ENCODE measurements around the gene PRR12. TPM values are rescaled to one million over a fixed set of nuclear protein-coding genes. Genes with fewer than 3 reads are reported as not detected.

PRR12 gene
- total RNA-seq, 1 experiment from 2014 or later, result 3.0 TPM

DNA sequence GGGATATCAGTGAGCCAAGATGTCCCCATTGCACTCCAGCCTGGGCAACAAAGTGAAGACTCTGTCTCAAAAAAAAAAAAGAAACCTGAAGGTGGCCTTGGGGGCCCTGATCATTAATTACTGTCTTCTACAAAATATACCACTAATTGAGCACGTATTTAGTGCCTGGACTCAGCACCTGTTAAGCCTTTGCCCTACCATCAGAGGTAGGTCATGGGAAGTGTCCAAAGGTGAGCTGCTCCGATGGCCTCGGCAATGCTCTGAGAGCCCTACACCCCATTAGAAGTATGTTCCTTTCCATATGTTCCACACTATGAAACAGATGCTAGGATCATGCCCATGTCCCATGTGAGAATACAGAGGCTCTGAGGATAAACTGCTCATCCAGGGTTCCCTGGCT is 31.5 kb upstream of the PRR12 start:
- in situ Hi-C loops (cut with HindIII; ENCODE audit: low sequenced_read_pairs), result no loop called here
- no peak for DNase-seq (ENCODE audit: low spot score)

DNA sequence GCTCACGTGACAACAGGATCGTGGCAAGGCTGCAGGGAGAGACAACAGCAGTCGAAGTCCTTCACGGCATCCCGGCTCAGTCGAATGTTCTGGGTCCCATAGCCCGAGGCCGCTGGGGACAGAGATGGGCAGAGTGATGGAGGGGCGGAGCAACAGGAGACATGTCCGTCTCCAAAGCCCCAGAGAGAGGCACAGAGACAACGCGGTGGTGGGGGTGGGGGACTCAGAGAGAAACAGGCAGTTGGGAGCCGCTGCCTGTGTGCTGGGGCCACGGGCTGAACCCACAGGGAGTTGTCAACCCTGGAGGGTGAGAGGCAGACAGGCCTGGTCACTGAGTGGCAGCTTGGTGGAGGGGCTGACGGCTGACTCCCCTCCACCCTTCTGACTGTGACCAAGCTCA is 31.1 kb upstream of the PRR12 start:
- DNase-seq (ENCODE audit: low spot score), result no peak
- in situ Hi-C loops (cut with HindIII; ENCODE audit: low sequenced_read_pairs), result loop anchor here (5.0 kb wide), 1 partner anchor 48 kb away; the partner anchor contains the start of gene FCGRT

DNA sequence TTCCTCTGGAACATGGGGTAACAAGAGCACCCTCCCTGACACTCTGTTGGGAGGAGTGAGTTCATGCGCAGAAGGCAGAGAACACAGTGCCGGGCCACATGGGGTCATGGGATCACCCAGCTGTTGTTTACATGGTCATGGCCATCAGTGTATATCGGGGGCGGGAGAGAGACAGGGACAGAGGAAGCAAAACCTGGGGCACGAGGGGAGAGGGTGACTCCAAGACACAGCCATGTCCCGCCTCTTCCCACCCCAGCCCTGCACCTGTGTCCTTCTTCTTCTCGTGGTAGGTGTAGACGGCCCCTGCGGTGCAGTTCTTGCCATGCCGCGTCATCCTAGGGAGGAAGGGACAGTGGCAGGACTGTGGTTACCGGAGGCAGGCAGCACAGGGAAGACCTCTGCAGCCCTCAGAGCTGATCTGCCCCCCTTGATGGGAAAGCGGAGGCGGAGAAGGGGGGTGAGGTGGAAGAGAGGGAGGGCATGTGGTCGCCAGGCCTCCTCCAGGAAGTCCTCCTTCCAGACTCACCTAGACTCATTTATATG is 30.6 kb upstream of the PRR12 start:
- in situ Hi-C loops (cut with HindIII; ENCODE audit: low sequenced_read_pairs), result loop anchor here (5.0 kb wide), 1 partner anchor 48 kb away; the partner anchor contains the start of gene FCGRT
- DNase-seq (ENCODE audit: low spot score), result no peak

DNA sequence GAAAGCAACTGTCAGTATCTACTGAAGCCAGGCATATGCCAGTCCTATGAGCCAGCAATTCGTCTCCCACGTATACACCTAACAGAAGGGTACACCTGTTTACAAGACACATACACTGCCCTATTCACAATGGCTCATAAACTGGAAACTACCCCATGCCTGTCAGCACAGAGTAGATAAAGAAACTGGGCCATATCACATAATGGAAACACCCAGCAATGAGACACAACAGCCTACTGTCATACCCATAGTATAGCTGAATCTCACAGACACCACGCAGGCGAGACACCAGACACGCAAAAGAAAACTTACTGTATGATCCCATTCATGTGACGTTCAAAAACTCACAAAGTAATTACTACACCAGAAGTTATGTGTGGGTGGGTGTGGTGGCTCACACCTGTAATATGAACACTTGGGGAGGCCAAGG is 26.4 kb upstream of the PRR12 start:
- in situ Hi-C loops (cut with HindIII; ENCODE audit: low sequenced_read_pairs), result loop anchor here (5.0 kb wide), 1 partner anchor 52 kb away; the partner anchor contains the start of gene FCGRT
- no peak for DNase-seq (ENCODE audit: low spot score)

DNA sequence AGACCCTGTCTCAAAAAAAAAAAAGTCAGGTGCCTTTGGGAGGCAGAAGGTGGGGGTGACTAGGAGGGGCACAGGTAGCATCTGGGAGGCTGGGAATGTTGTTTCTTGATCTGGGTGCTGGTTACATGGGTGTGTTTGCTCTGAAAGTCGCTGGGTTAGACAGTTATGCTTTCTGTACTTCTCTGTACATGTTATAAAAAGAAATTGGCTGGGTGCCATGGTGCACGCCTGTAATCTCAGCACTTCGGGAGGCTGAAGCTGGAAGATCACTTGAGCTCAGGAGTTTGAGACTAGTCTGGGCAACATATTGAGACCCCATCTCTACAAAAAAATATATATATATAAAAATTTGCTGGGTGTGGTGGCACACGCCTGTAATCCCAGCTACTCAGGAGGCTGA is 25.7 kb upstream of the PRR12 start:
- in situ Hi-C loops (cut with HindIII; ENCODE audit: low sequenced_read_pairs), result no loop called here
- DNase-seq (ENCODE audit: low spot score), result no peak

DNA sequence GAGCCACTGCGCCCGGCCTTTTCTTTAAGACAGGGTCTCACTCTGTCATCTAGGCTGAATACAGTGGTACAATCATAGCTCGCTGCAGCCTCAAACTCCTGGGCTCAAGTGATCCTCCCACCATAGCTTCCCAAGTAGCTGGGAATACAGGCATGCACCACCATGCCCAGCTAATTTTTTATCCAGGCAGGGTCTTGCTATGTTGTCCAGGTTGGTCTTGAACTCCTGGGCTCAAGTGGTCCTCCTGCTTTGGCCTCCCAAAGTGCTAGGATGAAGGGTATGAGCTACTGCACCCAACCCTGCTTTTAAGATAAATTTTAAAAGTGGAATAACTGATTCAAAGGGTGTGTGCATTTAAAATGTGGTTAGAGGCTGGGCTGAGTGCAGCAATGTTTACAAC is 24.7 kb upstream of the PRR12 start:
- no peak for DNase-seq (ENCODE audit: low spot score)
- in situ Hi-C loops (cut with HindIII; ENCODE audit: low sequenced_read_pairs), result no loop called here

DNA sequence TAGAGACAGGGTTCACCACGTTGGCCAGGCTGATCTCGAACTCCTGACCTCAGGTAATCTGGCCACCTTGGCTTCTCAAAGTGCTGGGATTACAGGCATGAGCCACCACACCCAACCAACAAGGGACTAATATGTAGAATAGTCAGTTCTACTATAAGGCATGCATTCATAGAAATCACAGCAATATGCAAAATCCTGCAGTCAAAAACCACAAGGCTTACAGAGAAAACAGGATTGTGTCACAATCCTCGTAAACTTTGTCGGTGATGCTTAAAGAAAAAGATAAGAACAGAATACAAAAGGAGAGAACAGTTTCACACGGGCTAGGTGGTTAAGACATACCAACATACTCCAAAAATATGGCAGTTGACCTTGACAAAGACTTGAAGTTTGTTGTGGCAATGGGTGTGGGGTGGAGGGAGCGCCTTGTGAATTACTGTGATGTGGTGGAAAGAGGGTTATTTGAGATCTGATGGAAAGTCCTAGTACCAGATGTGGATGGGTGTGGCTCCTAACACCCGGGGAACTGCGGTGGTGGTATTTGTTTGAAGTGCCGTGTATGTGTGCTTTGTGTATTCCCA is 23.0 kb upstream of the PRR12 start:
- no peak for DNase-seq (ENCODE audit: low spot score)

DNA sequence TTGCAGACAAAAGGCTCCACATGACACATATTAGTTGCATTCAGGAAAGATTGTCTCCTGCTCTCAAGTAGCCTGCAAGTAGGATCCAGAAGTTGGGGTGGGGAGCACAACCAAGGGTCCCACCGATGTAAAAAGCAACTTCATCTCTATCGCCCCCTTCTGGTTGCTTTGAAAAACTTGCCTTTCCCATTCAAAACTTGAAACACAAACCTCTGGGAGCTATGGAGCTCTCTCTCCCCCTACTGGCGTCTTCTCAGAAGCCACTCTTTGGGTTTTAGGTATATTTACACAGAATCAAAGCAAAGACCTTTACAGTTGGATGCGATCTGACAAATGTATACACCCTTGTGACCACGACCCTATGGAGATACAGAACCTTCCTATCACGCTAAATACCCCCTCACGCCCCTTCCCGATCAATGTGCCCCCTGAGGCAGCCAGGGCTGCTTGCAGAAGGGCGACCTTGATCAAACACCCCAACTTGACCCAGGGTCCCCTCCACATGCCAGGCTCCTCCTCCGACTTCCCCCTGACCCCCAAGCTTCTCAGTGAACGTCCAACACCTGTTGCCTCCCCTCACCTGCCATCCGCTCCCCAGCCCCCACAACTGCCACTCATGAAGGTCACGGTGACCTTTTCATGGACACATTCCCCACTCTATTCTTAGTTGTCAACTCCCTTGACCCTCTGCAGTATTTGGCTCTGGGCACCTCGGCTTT is 20.7 kb upstream of the PRR12 start:
- in situ Hi-C loops (cut with HindIII; ENCODE audit: low sequenced_read_pairs), result no loop called here
- peak; percentile 72 for DNase-seq (ENCODE audit: low spot score)

More for the DNA sequence above, 23.0 kb upstream of the PRR12 start:
- in situ Hi-C loops (cut with HindIII; ENCODE audit: low sequenced_read_pairs), result no loop called here

DNA sequence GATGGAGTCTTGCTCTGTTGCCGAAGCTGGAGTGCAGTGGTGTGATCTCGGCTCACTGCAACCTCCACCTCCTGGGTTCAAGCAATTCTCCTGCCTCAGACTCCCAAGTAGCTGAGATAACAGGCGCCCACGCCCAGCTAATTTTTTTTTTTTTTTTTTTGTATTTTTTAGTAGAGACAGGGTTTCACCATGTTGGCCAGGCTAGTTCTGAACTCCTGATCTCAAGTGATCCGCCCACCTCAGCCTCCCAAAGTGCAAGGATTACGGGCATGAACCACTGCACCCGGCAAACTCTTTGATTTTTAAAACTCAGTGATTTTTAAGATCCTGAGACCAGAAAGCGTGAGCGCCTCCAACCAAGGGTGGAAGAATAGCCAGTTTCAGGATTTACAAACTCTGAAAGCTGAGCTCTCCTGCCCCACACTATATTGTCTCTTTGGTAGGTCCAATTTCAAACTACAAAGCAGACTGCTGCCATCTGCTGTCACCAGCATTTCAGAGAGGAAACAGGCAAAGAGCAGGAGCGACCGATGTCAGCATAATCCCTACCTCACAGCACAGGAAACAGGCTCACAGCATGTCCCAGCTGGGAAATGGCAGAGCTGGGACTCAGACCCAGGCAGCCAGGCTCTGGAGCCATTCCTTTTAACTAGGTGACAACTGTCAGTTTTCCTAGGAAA is 19.8 kb upstream of the PRR12 start:
- DNase-seq (ENCODE audit: low spot score), result peak; percentile 32
- in situ Hi-C loops (cut with HindIII; ENCODE audit: low sequenced_read_pairs), result no loop called here

DNA sequence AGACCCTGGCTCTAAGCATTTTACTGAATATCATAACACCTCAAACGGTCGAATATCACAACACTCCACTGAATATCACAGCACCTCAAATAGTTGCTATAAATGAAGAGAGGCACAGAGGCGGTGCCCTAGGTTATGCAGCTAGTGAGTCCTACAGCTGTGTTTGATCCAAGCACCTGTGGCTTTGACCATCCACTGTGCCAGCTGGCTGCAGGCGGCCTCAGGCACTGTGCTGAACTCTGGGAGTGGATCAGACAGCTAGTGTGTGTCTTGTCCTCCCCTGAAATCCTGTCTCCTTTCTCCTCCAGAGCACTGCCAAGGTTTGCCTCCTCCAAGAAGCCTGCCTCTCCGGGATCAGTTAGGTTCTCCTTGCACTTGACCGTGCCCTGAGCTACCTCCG is 18.0 kb upstream of the PRR12 start:
- in situ Hi-C loops (cut with HindIII; ENCODE audit: low sequenced_read_pairs), result no loop called here
- DNase-seq (ENCODE audit: low spot score), result no peak

DNA sequence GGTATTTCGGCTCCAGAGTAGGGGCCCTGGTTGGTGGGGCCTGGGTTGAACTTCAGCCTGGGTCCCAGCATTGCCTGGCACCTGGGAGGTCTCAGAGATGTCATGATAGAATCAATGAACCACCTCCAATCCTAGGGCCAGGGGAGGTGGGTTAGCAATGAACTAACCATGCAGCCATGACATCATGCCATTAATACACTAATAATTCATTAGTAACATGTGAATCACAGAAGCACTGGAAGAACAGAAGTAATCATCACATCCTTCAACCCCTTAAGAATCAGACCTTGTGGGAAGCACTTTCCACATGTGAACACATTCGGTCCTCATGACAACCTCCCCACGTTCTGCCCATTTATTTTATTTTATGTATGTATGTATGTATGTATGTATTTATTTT is 17.6 kb upstream of the PRR12 start:
- in situ Hi-C loops (cut with HindIII; ENCODE audit: low sequenced_read_pairs), result no loop called here
- no peak for DNase-seq (ENCODE audit: low spot score)

DNA sequence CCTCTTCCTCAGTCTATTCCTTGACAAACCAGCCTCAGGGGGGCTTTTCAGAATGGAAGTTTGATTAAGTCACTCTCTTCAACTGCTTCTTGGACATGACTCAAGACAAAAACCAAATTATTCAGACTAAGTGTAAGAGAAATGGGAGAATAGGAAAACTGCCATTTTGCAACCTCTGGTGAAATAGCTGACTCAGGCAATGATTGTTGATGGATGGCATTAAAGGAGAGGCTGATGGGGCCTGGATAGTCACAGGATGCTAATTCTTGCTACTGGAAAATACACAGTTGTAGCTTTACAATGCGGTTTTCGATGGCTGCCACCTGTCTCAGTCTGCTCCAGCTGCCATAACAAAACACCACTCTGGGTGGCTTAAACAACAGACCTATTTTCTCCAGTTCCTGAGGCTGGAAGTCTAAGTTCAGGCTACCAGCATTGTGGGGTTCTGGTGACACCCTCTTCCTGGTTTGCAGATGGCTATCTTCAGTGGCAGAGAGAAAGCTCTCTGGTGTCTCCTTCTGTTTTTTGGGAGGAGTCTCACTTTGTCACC is 16.7 kb upstream of the PRR12 start:
- in situ Hi-C loops (cut with HindIII; ENCODE audit: low sequenced_read_pairs), result no loop called here
- no peak for DNase-seq (ENCODE audit: low spot score)

DNA sequence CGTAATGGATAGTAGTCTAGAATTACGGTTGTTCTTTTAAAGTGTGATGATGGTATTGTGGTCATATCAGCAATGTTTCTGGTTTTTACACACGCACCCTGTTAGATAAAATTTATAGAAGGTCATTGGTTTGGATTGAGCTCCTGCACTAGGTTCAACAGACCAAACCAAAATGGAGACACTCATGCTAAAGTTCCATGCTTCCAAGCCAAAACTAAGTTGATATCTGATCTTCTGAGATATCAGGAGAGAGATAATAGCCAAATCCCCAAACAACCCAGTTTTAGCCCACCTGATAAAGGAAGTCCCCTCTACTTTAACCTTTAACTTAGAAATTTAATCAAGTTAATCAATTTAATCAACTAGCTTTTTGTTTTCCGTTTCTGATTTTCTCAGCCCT is 11.8 kb upstream of the PRR12 start:
- in situ Hi-C loops (cut with HindIII; ENCODE audit: low sequenced_read_pairs), result no loop called here
- no peak for DNase-seq (ENCODE audit: low spot score)

DNA sequence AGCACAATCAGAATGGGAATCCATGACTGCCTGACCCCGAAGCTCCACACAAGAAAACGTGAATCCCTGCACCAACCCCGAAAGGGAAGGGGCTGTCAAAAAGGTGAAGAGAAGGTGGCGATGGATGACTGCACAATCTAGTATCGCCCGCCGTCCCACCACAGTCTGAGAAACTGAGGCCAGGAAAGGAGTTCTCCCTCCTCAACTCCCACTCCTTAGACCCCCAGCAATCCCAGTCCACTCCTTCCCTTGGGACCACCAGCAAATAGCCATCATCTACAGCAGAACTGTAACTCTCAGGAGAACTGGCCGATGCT is 11.1 kb upstream of the PRR12 start:
- DNase-seq (ENCODE audit: low spot score), result no peak
- in situ Hi-C loops (cut with HindIII; ENCODE audit: low sequenced_read_pairs), result no loop called here

DNA sequence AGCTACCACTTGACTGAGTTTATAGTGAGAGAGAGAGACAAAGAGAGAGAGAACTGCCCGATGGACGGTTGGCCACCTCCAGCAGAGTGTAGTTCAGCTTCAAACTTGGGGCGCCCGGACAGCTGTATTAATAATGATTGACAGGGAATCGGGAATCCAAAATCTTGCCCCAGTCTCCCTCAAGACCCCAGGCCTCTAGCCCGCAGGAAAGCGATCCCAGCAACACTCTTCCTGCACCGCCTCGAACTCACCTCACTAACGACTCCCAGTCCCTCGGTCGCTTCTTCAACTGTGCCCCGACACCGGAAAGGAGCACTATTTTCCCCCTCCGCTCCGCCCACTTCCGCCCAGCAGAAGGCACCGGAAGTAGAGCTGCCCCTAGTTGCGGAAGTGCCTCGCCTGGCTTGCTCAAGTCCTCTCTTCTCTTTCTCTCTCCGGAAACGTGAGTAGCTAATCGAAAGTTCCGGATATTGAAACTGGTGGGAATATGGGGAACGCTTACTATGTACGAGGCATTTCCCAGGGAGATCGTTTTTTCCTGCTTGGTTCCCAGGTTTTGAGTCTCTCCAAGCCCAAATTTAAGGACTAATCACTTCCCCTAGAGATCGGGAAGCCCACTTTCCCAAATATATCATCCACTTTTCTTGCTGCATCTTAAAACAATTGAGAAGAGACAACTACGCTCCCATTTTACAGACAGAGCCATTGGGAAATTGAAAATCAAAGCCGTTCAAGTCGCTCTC is 10.5 kb upstream of the PRR12 start, which contains the start of gene NOSIP:
Gene NOSIP (minus strand): TSS at position 293 of the 743 bp plus-strand sequence. CDS start 19,865 bp downstream, outside the sequence.
- DNase-seq (ENCODE audit: low spot score), result peak; percentile 97
- in situ Hi-C loops (cut with HindIII; ENCODE audit: low sequenced_read_pairs), result no loop called here

DNA sequence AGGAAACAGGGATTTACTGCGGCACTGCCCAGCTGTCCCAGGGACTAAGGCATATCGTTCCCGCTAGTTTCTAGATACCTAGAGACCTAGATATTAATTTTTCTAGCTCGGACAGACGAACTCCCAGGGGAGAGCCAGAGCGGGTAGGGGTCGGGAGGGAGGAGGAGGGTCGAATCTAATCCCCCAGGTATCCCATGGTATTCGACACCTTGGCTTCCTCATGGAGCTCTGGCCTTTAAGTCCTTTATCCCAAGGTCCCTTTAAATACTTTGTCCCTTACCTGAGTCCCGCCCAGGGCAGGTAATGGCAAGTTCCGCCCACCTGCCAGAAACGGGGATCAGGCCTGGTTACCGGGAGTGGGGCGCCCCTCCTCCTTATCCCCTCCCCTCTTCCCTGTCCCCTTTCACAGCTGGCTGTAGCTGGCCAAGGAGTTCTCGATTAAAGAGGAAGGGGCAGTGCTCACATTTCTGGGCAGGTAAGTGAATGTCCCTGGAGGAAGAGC is 9.9 kb upstream of the PRR12 start, which contains the start of gene PRRG2:
Gene PRRG2 (plus strand): TSS at position 310 of the 502 bp plus-strand sequence. CDS start 1,904 bp downstream, outside the sequence.
- in situ Hi-C loops (cut with HindIII; ENCODE audit: low sequenced_read_pairs), result no loop called here
- DNase-seq (ENCODE audit: low spot score), result no peak

DNA sequence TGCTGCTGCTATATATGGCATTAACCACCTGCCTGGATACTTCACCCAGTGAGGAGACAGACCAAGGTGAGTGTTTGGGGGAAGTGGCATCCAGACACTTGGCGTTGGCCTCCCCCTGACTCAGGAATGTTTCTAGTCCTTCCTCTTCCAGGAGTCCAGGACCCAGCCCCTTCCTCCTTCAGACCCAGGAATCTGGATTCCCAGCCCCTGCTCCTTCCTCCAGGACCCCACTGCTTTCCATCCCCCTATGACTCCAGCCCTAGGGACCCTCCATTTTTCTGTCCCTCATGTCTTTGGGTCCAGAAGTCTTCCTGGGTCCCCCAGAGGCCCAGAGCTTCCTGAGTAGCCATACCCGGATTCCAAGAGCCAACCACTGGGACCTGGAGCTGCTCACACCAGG is 7.7 kb upstream of the PRR12 start:
- in situ Hi-C loops (cut with HindIII; ENCODE audit: low sequenced_read_pairs), result no loop called here
- DNase-seq (ENCODE audit: low spot score), result no peak

DNA sequence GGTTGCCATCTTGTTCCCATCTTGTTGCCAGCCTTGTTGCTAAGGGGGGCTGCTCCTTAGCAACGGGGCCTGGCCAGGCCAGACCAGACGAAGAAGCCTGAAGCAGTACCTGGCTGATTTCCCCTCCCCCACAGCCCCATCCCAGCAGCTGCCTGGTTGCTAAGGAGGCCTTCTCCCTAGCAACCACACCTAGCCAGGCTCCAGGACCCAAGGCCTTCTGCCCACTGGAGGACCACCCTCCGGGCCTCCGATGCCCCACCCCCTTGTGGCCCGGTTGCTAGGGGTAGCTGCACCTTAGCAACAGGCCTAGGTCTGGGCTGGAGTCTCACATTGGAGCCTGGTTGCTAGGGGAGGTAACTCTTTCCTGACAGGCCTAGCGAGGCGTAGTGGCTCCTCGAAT is 6.0 kb upstream of the PRR12 start:
- in situ Hi-C loops (cut with HindIII; ENCODE audit: low sequenced_read_pairs), result no loop called here
- DNase-seq (ENCODE audit: low spot score), result no peak

DNA sequence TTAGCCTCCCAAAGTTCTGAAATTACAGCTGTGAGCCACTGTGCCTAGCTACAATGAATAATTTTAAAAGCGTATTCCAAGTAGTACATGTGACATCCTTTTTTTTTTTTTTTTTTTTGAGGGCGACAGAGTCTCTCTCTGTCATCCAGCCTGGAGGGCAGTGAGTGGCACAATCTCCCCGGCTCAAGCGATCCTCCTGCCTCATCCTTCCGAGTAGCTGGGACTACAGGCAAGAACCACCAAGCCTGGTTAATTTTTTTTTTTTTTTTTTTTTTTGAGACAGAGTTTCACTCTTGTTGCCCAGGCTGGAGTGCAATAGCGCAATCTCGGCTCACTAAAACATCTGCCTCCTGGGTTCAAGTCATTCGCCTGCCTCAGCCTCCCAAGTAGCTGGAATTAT is 3.8 kb upstream of the PRR12 start:
- in situ Hi-C loops (cut with HindIII; ENCODE audit: low sequenced_read_pairs), result no loop called here
- DNase-seq (ENCODE audit: low spot score), result no peak

Measured in G401 (cell line).